Right atrium auricular region (tissue), 2 donors: Measurements from ENCODE around the gene FRMD3. TPM values are rescaled to one million over a fixed set of nuclear protein-coding genes. Genes with fewer than 3 reads are reported as not detected.

Source experiments
- DNase-seq: peaks from one replicate; pipeline ENCODE4 v3.0.0-alpha.2; 2019; ENCODE audit warnings: low spot score
- H3K27ac ChIP-seq, 2 donors: fragments of 200-600 bp; sonication (generic); 1 replicate in 1 of 2; 2 replicates in 1 of 2; pipeline ENCODE4 v1.5.1; 2016 to 2019
- H3K27me3 ChIP-seq, 2 donors: fragments of 200-600 bp; sonication (generic); one replicate each; pipeline versions ENCODE4 v1.5.1 to v1.6.0; 2017 to 2019
- H3K36me3 ChIP-seq: fragments of 200-600 bp; sonication (generic); one replicate; pipeline ENCODE4 v1.5.1; 2016
- H3K4me1 ChIP-seq, 2 donors: fragments of 200-600 bp; sonication (generic); one replicate each; pipeline versions ENCODE4 v1.5.1 to v1.6.0; 2017 to 2019
- H3K4me3 ChIP-seq, 2 donors: fragments of 200-600 bp; sonication (generic); 1 replicate in 1 of 2; 2 replicates in 1 of 2; pipeline ENCODE4 v1.5.1; 2017 to 2019; ENCODE audit warnings: mild to moderate bottlenecking in 1 of 2, moderate library complexity in 1 of 2
- H3K9me3 ChIP-seq, 2 donors: fragments of 200-600 bp; sonication (generic); one replicate each; pipeline ENCODE4 v1.5.1; 2019
- CTCF ChIP-seq, 2 donors: fragments of 200-600 bp; sonication (generic); IDR thresholded peaks; one replicate each; pipeline ENCODE4 v1.5.1; 2019; ENCODE audit warnings: antibody characterized with exemption in 2 of 2
- total RNA-seq, 2 donors: library from RNA; depleted of rRNA; stranded (reverse); fragments of >200 nt; gene quantifications; one replicate each; pipeline ENCODE4 v1.1.0, GENCODE V29; 2016

The FRMD3 gene
- total RNA-seq, 2 donors from 2014 or later = 31.4 to 77.5 TPM

- peak overlapping the region; percentile 57 to 60 for H3K4me3 ChIP-seq
- TF ChIP-seq CTCF (IDR thresholded peaks at IDR 0.05) = peak in 1 of 2 donors; percentile 65
- DNase-seq = peak; percentile 78
- no peaks in the 10 kb centered on the region for H3K36me3 ChIP-seq
- peak overlapping the region; percentile 66 to 78 for H3K27ac ChIP-seq
- H3K4me1 ChIP-seq = peaks cover 0 to 28% of the 10 kb centered on the region in 2 donors
- H3K9me3 ChIP-seq = no peaks in the 10 kb centered on the region
- no peaks in the 10 kb centered on the region for H3K27me3 ChIP-seq
Observed at GRCh38 chr9:83219154-83219923, 318.9 kb downstream of the FRMD3 start.

GRCh38 chr9:83218411-83219090, 319.6 kb downstream of the FRMD3 start:
- no peak for TF ChIP-seq CTCF (IDR thresholded peaks at IDR 0.05)
- DNase-seq = no peak
- Histone ChIP-seq H3K27ac (no peak overlapping the region), H3K27me3 (no peaks in the 10 kb centered on the region), H3K4me3 (peak overlapping the region in 1 of 2 donors; percentile 60), H3K9me3 (no peaks in the 10 kb centered on the region), H3K4me1 (peaks cover 0 to 28% of the 10 kb centered on the region in 2 donors), H3K36me3 (no peaks in the 10 kb centered on the region)

GRCh38 chr9:83209188-83209731, 328.9 kb downstream of the FRMD3 start:
- H3K36me3 ChIP-seq = no peaks in the 10 kb centered on the region
- DNase-seq = no peak
- H3K27ac ChIP-seq = no peak overlapping the region
- H3K4me1 ChIP-seq = no peaks in the 10 kb centered on the region
- TF ChIP-seq CTCF (IDR thresholded peaks at IDR 0.05) = no peak
- no peaks in the 10 kb centered on the region for H3K27me3 ChIP-seq
- H3K4me3 ChIP-seq = no peak overlapping the region
- H3K9me3 ChIP-seq = no peaks in the 10 kb centered on the region

GRCh38 chr9:83208065-83208850, 329.9 kb downstream of the FRMD3 start:
- no peak for DNase-seq
- no peak for TF ChIP-seq CTCF (IDR thresholded peaks at IDR 0.05)
- no peaks in the 10 kb centered on the region for H3K9me3 ChIP-seq
- no peak overlapping the region for H3K27ac ChIP-seq
- no peaks in the 10 kb centered on the region for H3K36me3 ChIP-seq
- H3K4me3 ChIP-seq = no peak overlapping the region
- H3K4me1 ChIP-seq = no peaks in the 10 kb centered on the region
- no peaks in the 10 kb centered on the region for H3K27me3 ChIP-seq

- H3K4me3 ChIP-seq = no peak overlapping the region
- no peaks in the 10 kb centered on the region for H3K9me3 ChIP-seq
- no peaks in the 10 kb centered on the region for H3K27me3 ChIP-seq
- no peaks in the 10 kb centered on the region for H3K4me1 ChIP-seq
- TF ChIP-seq CTCF (IDR thresholded peaks at IDR 0.05) = peak in 1 of 2 donors; percentile 61
- no peaks in the 10 kb centered on the region for H3K36me3 ChIP-seq
- H3K27ac ChIP-seq = no peak overlapping the region
- no peak for DNase-seq
Observed at GRCh38 chr9:83204047-83204446, 334.2 kb downstream of the FRMD3 start.
